ENCODE results near the gene PTGFRN.

Gene PTGFRN

GRCh38 chr1:116951200-116951935 lies 41.7 kb downstream of the PTGFRN start:
- H3K27ac Mint-ChIP-seq: no peak overlapping the region
- no peak overlapping the region for H3K4me3 Mint-ChIP-seq
- no peaks in the 10 kb centered on the region for H3K27me3 Mint-ChIP-seq
- no peak for DNase-seq
- peaks cover 5% of the 10 kb centered on the region for H3K36me3 Mint-ChIP-seq (ENCODE audit: low read depth)
- no peaks in the 10 kb centered on the region for H3K4me1 Mint-ChIP-seq
- ATAC-seq: no peak
- H3K9me3 Mint-ChIP-seq: no peaks in the 10 kb centered on the region

- DNase-seq: no peak
- ATAC-seq: no peak
Measured at GRCh38 chr1:116952738-116953275, 43.1 kb downstream of the PTGFRN start.

GRCh38 chr1:116954440-116954839 lies 44.7 kb downstream of the PTGFRN start:
- Mint-ChIP-seq H3K27me3 (no peaks in the 10 kb centered on the region), H3K4me3 (no peak overlapping the region), H3K4me1 (no peaks in the 10 kb centered on the region), H3K36me3 (ENCODE audit: low read depth) (peaks cover 5% of the 10 kb centered on the region), H3K27ac (no peak overlapping the region), H3K9me3 (no peaks in the 10 kb centered on the region)
- DNase-seq (no peak), ATAC-seq (no peak)

More at GRCh38 chr1:116952738-116953275, 43.1 kb downstream of the PTGFRN start:
- no peak overlapping the region for H3K27ac Mint-ChIP-seq
- no peaks in the 10 kb centered on the region for H3K9me3 Mint-ChIP-seq
- H3K36me3 Mint-ChIP-seq (ENCODE audit: low read depth): peaks cover 5% of the 10 kb centered on the region
- H3K4me3 Mint-ChIP-seq: no peak overlapping the region
- H3K4me1 Mint-ChIP-seq: no peaks in the 10 kb centered on the region
- no peaks in the 10 kb centered on the region for H3K27me3 Mint-ChIP-seq

- H3K4me3 Mint-ChIP-seq: no peak overlapping the region
- ATAC-seq (no peak), DNase-seq (no peak)
- no peaks in the 10 kb centered on the region for H3K4me1 Mint-ChIP-seq
- no peaks in the 10 kb centered on the region for H3K36me3 Mint-ChIP-seq (ENCODE audit: low read depth)
- H3K27ac Mint-ChIP-seq: no peak overlapping the region
- no peaks in the 10 kb centered on the region for H3K9me3 Mint-ChIP-seq
- H3K27me3 Mint-ChIP-seq: no peaks in the 10 kb centered on the region
Measured at GRCh38 chr1:116956378-116956777, 46.7 kb downstream of the PTGFRN start.

- ATAC-seq: no peak
- Mint-ChIP-seq H3K27me3 (no peaks in the 10 kb centered on the region), H3K9me3 (no peaks in the 10 kb centered on the region), H3K4me3 (no peak overlapping the region), H3K4me1 (no peaks in the 10 kb centered on the region), H3K27ac (no peak overlapping the region), H3K36me3 (ENCODE audit: low read depth) (no peaks in the 10 kb centered on the region)
- DNase-seq: no peak
Measured at GRCh38 chr1:116957646-116958045, 47.9 kb downstream of the PTGFRN start.

GRCh38 chr1:116958110-116958509 lies 48.4 kb downstream of the PTGFRN start:
- H3K9me3 Mint-ChIP-seq: no peaks in the 10 kb centered on the region
- no peak for ATAC-seq
- no peaks in the 10 kb centered on the region for H3K36me3 Mint-ChIP-seq (ENCODE audit: low read depth)
- H3K4me1 Mint-ChIP-seq: no peaks in the 10 kb centered on the region
- no peak overlapping the region for H3K4me3 Mint-ChIP-seq
- H3K27me3 Mint-ChIP-seq: no peaks in the 10 kb centered on the region
- no peak overlapping the region for H3K27ac Mint-ChIP-seq
- no peak for DNase-seq

- H3K4me3 Mint-ChIP-seq: no peak overlapping the region
- H3K4me1 Mint-ChIP-seq: no peaks in the 10 kb centered on the region
- no peaks in the 10 kb centered on the region for H3K9me3 Mint-ChIP-seq
Measured at GRCh38 chr1:116958977-116959376, 49.3 kb downstream of the PTGFRN start.

GRCh38 chr1:116961606-116962005 lies 51.9 kb downstream of the PTGFRN start:
- ATAC-seq (no peak), DNase-seq (no peak)
- H3K4me3 Mint-ChIP-seq: no peak overlapping the region
- H3K27me3 Mint-ChIP-seq: peaks cover 2% of the 10 kb centered on the region
- no peak overlapping the region for H3K27ac Mint-ChIP-seq
- no peaks in the 10 kb centered on the region for H3K36me3 Mint-ChIP-seq (ENCODE audit: low read depth)
- no peaks in the 10 kb centered on the region for H3K9me3 Mint-ChIP-seq
- H3K4me1 Mint-ChIP-seq: no peaks in the 10 kb centered on the region

More at GRCh38 chr1:116958977-116959376, 49.3 kb downstream of the PTGFRN start:
- DNase-seq: no peak
- H3K36me3 Mint-ChIP-seq (ENCODE audit: low read depth): no peaks in the 10 kb centered on the region
- no peak for ATAC-seq
- no peak overlapping the region for H3K27ac Mint-ChIP-seq
- no peaks in the 10 kb centered on the region for H3K27me3 Mint-ChIP-seq

GRCh38 chr1:116962987-116963639 lies 53.4 kb downstream of the PTGFRN start:
- H3K27ac Mint-ChIP-seq: no peak overlapping the region
- ATAC-seq: no peak

GRCh38 chr1:116966791-116967190 lies 57.1 kb downstream of the PTGFRN start:
- DNase-seq (no peak), ATAC-seq (no peak)
- Mint-ChIP-seq H3K36me3 (ENCODE audit: low read depth) (peaks cover 8% of the 10 kb centered on the region), H3K27ac (no peak overlapping the region), H3K9me3 (no peaks in the 10 kb centered on the region), H3K4me1 (no peaks in the 10 kb centered on the region), H3K4me3 (no peak overlapping the region), H3K27me3 (peaks cover 2% of the 10 kb centered on the region)

More at GRCh38 chr1:116962987-116963639, 53.4 kb downstream of the PTGFRN start:
- Mint-ChIP-seq H3K36me3 (ENCODE audit: low read depth) (peaks cover 3% of the 10 kb centered on the region), H3K27me3 (peaks cover 2% of the 10 kb centered on the region), H3K4me3 (no peak overlapping the region), H3K9me3 (no peaks in the 10 kb centered on the region), H3K4me1 (no peaks in the 10 kb centered on the region)
- DNase-seq: no peak

GRCh38 chr1:116968724-116969123 lies 59.0 kb downstream of the PTGFRN start:
- no peak overlapping the region for H3K27ac Mint-ChIP-seq
- H3K36me3 Mint-ChIP-seq (ENCODE audit: low read depth): peaks cover 8% of the 10 kb centered on the region
- no peak overlapping the region for H3K4me3 Mint-ChIP-seq
- ATAC-seq (no peak), DNase-seq (no peak)
- no peaks in the 10 kb centered on the region for H3K9me3 Mint-ChIP-seq
- peaks cover 2% of the 10 kb centered on the region for H3K27me3 Mint-ChIP-seq
- H3K4me1 Mint-ChIP-seq: no peaks in the 10 kb centered on the region

GRCh38 chr1:116971258-116971860 lies 61.6 kb downstream of the PTGFRN start:
- H3K36me3 Mint-ChIP-seq (ENCODE audit: low read depth): peaks cover 15% of the 10 kb centered on the region
- H3K9me3 Mint-ChIP-seq: peaks cover 6% of the 10 kb centered on the region
- no peaks in the 10 kb centered on the region for H3K4me1 Mint-ChIP-seq
- H3K27me3 Mint-ChIP-seq: no peaks in the 10 kb centered on the region
- H3K27ac Mint-ChIP-seq: no peak overlapping the region
- no peak overlapping the region for H3K4me3 Mint-ChIP-seq
- ATAC-seq: no peak
- no peak for DNase-seq

- peaks cover 12% of the 10 kb centered on the region for H3K36me3 Mint-ChIP-seq (ENCODE audit: low read depth)
- no peaks in the 10 kb centered on the region for H3K27me3 Mint-ChIP-seq
- H3K4me3 Mint-ChIP-seq: no peak overlapping the region
- peaks cover 6% of the 10 kb centered on the region for H3K9me3 Mint-ChIP-seq
- ATAC-seq (no peak), DNase-seq (no peak)
- no peaks in the 10 kb centered on the region for H3K4me1 Mint-ChIP-seq
- H3K27ac Mint-ChIP-seq: no peak overlapping the region
Measured at GRCh38 chr1:116971965-116972673, 62.4 kb downstream of the PTGFRN start.

GRCh38 chr1:116972674-116973030 lies 62.9 kb downstream of the PTGFRN start:
- peaks cover 12% of the 10 kb centered on the region for H3K36me3 Mint-ChIP-seq (ENCODE audit: low read depth)
- no peaks in the 10 kb centered on the region for H3K27me3 Mint-ChIP-seq
- no peak overlapping the region for H3K27ac Mint-ChIP-seq
- no peak for ATAC-seq
- DNase-seq: no peak
- peaks cover 6% of the 10 kb centered on the region for H3K9me3 Mint-ChIP-seq
- no peak overlapping the region for H3K4me3 Mint-ChIP-seq
- no peaks in the 10 kb centered on the region for H3K4me1 Mint-ChIP-seq

All from activated naive CD8-positive, alpha-beta T cell treated with anti-CD3 and anti-CD28 coated beads, Interleukin-2, amount 50 U/mL, for 24 hours (primary cell).